HEK293T (cell line): Measurements from ENCODE around the gene SART3.

Experiments used
- BHLHE40 ChIP-seq: fragments of 450-650 bp; IDR thresholded peaks from 2 replicates; pipeline ENCODE4 v1.6.1; 2016; ENCODE audit warnings: mild to moderate bottlenecking, moderate library complexity, borderline replicate concordance
- CTBP1 ChIP-seq: fragments of 450-650 bp; IDR thresholded peaks from 2 replicates; pipeline ENCODE4 v1.6.1; 2016; ENCODE audit warnings: borderline replicate concordance
- FOXK2 ChIP-seq: fragments of 450-650 bp; IDR thresholded peaks from 2 replicates; pipeline ENCODE4 v1.6.1; 2016; ENCODE audit warnings: mild to moderate bottlenecking
- FOXM1 ChIP-seq: fragments of 450-650 bp; IDR thresholded peaks from 2 replicates; pipeline ENCODE4 v1.6.1; 2017; ENCODE audit warnings: mild to moderate bottlenecking, borderline replicate concordance
- LEF1 ChIP-seq: fragments of 450-650 bp; IDR thresholded peaks from 2 replicates; pipeline ENCODE4 v1.6.1; 2017; ENCODE audit warnings: mild to moderate bottlenecking, borderline replicate concordance
- SP1 ChIP-seq: fragments of 450-650 bp; IDR thresholded peaks from 2 replicates; pipeline ENCODE4 v1.6.1; 2017
- ZNF384 ChIP-seq: fragments of 450-650 bp; IDR thresholded peaks from 2 replicates; pipeline ENCODE4 v1.6.1; 2016
- TF ChIP-seq, protein P1 (sequence below): fragments of 450-650 bp; IDR thresholded peaks from 2 replicates; pipeline ENCODE4 v1.6.1; 2016

DNA sequence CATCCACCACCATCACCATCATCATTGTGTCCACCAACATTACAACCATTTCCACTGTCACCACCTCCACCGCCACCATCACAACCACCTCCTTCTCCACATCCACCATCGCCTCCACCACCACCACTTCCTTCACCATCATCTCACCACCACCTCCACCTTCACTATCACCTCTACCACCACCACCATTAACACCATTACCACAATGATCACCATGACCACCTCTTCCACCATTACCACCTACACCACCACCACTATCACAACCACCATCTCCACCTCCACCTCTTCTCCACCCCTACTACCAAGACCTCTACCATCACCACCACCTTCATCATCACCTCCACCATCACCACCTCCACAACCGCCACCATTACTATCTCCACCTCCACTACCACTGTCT lies 17.8 kb upstream of the SART3 start:
- no peak for TF ChIP-seq LEF1
- TF ChIP-seq CTBP1 = no peak
- TF ChIP-seq FOXK2 = no peak
- TF ChIP-seq SP1 = no peak
- no peak for TF ChIP-seq ZNF384
- no peak for TF ChIP-seq FOXM1
- TF ChIP-seq, protein P1, sequence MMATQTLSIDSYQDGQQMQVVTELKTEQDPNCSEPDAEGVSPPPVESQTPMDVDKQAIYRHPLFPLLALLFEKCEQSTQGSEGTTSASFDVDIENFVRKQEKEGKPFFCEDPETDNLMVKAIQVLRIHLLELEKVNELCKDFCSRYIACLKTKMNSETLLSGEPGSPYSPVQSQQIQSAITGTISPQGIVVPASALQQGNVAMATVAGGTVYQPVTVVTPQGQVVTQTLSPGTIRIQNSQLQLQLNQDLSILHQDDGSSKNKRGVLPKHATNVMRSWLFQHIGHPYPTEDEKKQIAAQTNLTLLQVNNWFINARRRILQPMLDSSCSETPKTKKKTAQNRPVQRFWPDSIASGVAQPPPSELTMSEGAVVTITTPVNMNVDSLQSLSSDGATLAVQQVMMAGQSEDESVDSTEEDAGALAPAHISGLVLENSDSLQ = no peak
- TF ChIP-seq BHLHE40 = no peak
